GM12872 (cell line): ENCODE measurements around the gene EML1.

ENCODE experiments used
- TF ChIP-seq, protein P1 (sequence below): IDR thresholded peaks from 3 replicates; pipeline ENCODE4 v1.5.1; 2011; ENCODE audit warnings: low read depth, mild to moderate bottlenecking, low read length, moderate library complexity; ENCODE audit not compliant: insufficient read depth

EML1 gene

DNA sequence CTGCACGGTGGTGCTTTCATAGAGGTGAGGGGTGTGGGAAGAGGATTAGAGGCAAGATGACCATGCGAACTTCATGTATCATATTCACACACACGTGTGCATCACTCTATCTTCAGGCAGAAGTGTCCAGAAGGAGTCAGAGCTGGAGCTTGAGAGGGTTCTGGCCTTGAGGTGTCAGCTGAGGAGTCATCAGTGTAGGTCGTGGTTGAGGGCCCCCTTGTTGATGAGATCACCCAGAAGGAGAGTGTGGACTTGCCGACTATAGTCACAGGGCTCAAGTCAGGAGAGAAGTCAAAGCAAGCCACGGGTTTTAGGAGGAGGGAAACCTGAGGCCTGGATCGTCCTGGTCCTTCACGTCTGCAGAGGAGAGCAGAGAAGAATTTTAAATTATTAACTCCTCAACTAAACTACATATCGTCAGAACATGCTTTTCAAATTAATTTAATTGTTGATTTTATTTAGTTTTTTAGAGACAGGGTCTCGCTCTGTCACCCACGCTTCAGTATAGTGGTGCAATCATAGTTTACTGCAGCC lies 25.4 kb downstream of the EML1 start:
- TF ChIP-seq, protein P1, sequence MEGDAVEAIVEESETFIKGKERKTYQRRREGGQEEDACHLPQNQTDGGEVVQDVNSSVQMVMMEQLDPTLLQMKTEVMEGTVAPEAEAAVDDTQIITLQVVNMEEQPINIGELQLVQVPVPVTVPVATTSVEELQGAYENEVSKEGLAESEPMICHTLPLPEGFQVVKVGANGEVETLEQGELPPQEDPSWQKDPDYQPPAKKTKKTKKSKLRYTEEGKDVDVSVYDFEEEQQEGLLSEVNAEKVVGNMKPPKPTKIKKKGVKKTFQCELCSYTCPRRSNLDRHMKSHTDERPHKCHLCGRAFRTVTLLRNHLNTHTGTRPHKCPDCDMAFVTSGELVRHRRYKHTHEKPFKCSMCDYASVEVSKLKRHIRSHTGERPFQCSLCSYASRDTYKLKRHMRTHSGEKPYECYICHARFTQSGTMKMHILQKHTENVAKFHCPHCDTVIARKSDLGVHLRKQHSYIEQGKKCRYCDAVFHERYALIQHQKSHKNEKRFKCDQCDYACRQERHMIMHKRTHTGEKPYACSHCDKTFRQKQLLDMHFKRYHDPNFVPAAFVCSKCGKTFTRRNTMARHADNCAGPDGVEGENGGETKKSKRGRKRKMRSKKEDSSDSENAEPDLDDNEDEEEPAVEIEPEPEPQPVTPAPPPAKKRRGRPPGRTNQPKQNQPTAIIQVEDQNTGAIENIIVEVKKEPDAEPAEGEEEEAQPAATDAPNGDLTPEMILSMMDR: no peak

DNA sequence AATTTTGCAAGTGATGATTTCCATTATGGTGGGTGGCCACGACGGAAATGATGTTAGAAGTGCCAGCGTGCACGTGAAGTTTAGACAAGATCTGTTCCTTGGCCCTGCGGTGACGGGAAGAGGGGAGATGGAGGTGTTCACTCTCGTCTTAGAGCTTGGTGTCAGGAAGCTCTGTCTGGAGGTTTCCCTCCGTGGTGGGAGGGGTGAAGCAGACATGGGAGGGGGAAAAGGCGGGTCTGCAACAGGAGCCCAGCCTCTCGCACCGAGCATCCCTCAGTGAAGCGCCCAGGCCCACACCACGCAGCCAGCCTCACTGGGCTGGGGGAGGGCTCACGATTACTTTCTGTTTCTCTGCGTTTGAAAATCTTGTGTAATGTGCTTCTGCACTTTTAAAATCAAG lies 26.3 kb downstream of the EML1 start:
- TF ChIP-seq, protein P1: no peak

DNA sequence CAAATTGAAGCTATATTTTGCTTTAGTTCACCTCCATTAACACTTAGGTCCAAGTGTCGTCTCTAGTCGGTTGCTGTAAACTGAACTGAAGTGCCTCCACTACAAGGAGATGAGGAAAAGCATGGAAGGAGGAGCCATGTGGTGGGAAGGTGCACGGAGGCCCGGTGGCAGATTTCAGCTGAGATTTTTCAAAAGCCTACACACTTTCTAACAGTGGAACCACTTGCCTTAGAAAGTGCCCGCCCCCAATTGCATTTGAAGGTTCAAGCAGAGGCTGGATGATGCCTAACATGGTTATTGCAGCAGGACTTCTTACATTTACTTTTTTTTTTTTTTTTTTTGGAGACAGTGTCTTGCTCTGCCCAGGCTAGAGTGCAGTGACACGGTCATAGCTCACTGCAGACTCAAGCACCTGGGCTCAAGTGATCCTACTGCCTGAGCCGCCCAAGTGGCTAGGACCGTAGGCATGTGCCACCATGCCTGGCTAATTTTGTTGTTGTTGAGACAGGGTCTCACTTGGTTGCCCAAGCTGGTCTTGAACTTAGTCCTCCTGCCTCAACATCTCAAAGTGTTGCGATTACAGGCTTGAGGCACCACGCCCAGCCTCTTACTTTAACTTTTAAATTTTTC lies 27.6 kb downstream of the EML1 start:
- TF ChIP-seq, protein P1: no peak

DNA sequence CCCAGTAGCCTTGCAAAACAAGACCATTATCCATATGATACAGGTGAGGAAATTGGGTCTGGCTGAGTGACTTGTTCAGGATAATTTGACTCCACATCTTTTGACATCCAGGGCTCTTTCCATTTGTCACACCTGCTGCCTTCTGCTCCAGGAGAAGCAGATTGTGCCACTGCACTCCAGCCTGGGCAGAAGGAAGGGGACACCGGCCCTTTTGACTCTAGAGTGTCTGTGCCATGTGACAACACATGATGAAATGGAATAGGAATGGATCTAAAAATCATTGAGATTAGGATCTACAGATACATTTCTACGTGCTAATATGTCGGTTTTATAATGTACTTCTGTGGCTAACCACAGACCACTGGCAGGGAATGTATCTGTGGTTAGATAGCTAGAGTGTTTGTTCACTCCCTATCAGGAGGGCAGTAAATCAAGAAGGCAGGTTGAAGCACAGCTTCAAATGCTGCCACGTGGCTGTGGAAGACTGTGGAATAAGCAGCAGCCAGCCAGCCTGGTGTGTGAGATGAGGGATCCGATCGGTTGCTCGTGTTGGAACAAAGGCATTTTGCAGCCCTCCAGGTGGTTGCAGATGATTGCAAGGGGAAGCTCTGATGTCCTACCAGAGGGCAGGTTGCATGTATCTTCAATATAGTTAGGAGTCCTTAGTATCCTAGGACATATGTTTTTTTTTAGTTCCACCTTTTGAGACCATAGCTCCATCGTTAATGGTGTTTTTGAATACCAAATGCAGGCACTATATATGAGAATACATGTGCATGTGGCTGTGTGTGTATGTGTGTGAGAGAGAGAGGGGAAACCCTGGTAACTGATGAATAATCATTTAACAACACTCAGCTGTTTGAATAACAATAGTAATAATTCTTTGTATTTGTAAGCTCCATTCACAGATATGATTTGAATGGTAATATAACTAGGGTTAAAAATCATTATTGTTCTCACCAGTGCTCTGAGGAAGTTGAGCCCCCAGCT lies 28.6 kb downstream of the EML1 start:
- TF ChIP-seq, protein P1: no peak

DNA sequence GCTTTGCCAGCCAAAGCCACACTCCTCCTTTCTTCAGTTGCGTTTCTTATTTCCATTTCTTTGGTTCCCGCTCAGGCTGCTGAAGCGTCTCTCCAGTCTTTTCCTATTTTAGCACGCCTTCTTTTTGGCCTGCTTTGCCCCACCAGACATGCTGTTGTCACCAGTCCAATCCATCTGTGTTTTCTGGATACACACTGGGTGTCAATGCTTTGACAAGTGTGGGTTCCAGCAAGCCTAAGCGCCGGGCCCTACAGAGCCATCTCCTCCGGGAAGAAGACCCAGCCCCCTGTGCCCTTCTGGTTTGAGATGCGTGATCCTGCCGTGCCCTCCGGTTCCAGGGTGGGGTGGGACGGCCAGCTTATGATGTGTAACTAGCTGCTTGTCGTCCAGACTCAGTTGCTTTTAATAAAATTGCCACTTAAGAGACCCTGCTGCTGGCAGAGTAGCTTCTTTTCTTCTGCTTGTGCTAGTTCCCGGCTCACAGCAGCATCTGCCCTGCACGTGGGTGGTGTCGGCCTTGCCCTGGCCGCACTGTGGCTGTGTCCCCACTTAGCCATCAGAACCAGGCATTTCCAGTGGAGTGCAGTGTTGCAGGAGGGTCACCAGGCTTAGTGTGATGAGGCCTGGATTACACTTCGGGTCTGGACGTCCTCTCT lies 29.7 kb downstream of the EML1 start:
- TF ChIP-seq, protein P1: no peak

- TF ChIP-seq, protein P1: no peak
Observed at GRCh38 chr14:99824776-99825175, 31.6 kb downstream of the EML1 start.

- TF ChIP-seq, protein P1: no peak
Observed at GRCh38 chr14:99829450-99829849, 36.2 kb downstream of the EML1 start.
